Activated CD8-positive, alpha-beta memory T cell treated with anti-CD3 and anti-CD28 coated beads, Interleukin-2, amount 10 ng/mL, durations not matched to agents 7 days and 5 days (primary cell): Measurements from ENCODE around the gene C10orf62. TPM values are rescaled to one million over a fixed set of nuclear protein-coding genes. Genes with fewer than 3 reads are reported as not detected.
A peak's percentile ranks its signal among the peaks of the same experiment; 100 is the strongest.
"Not testable (repeated sequence)": the region's sequence is repeated elsewhere in the genome, so short reads cannot be mapped to it uniquely, and the experiment has no call there.

Source experiments
- ATAC-seq: fragments of 150-1000 bp; cut with Tn5 transposase; one replicate; pipeline ENCODE4 v1.10.0; 2021; ENCODE audit warnings: moderate library complexity
- CTCF ChIA-PET: fragments of 350-600 bp; sonication (Branson Sonifier 250); formaldehyde crosslinking; loops from one replicate; lab custom pipeline; 2021; ENCODE audit warnings: antibody characterized with exemption; lab: Charles Lee
- DNase-seq: peaks from one replicate; pipeline ENCODE4 v3.0.0-alpha.2; 2020
- H3K27ac Mint-ChIP-seq: one replicate; pipeline ENCODE4 v1.8.0; 2021; ENCODE audit warnings: mild to moderate bottlenecking, mixed read lengths
- H3K27me3 Mint-ChIP-seq: one replicate; pipeline ENCODE4 v1.8.0; 2021; ENCODE audit warnings: mixed read lengths
- H3K36me3 Mint-ChIP-seq: one replicate; pipeline ENCODE4 v1.8.0; 2021; ENCODE audit warnings: mild to moderate bottlenecking, mixed read lengths
- H3K4me1 Mint-ChIP-seq: one replicate; pipeline ENCODE4 v1.8.0; 2021; ENCODE audit warnings: mixed read lengths
- H3K4me3 Mint-ChIP-seq: one replicate; pipeline ENCODE4 v1.8.0; 2021; ENCODE audit warnings: mild to moderate bottlenecking, moderate library complexity, mixed read lengths
- H3K9me3 Mint-ChIP-seq: one replicate; pipeline ENCODE4 v1.8.0; 2022; ENCODE audit warnings: low read depth, mixed read lengths
- total RNA-seq, 2 experiments: library from RNA; stranded (reverse); gene quantifications; one replicate each; pipeline ENCODE4 v1.2.3, GENCODE V29; 2021

Gene C10orf62
- total RNA-seq, 2 experiments from 2014 or later = not detected

DNA sequence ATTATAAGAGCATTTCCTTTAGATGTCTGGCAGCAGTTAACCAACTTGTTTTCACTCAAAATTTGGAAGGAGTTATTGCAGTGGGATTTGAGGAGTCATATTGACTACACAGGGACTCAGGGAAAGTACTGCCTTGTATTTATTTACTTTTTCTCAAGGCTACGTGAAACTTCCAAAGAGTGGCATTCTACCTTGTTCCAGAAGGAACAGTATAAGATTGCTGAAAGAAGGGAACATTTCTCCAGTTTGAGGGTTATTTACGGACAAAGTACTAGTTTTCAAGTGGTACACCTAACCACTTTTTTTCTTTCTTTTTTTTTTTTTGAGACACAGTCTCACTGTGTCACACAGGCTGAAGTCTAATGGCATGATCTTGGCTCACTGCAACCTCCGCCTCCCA, 38.7 kb downstream of the C10orf62 start:
- peaks cover 8% of the 10 kb centered on the region for H3K4me1 Mint-ChIP-seq
- CTCF ChIA-PET = interaction anchor here (1.7 kb wide), 1 partner anchor 7 kb away, joined by 4 read pairs; no protein-coding TSS in a partner anchor
- DNase-seq (no peak), ATAC-seq (no peak)
- no peaks in the 10 kb centered on the region for H3K36me3 Mint-ChIP-seq
- no peak overlapping the region for H3K27ac Mint-ChIP-seq
- H3K4me3 Mint-ChIP-seq = no peak overlapping the region
- H3K27me3 Mint-ChIP-seq = peaks cover under 1% of the 10 kb centered on the region
- no peaks in the 10 kb centered on the region for H3K9me3 Mint-ChIP-seq

DNA sequence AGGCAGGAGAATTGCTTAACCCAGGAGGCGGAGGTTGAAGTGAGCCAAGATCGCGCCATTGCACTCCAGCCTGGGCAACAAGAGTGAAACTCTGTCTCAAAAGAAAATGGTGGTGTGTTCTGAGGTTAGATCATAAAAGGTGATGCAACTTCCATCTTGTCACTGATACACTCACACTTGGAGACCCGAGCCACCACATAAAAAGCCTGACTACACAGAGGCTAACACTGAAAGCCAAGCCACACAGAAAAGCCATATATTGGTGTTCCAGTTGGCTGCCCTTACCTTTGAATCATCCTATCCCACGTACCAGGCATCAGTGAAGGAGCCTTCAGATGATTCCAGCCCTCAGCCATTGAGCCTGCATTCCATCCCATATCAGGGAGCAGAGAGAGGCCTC, 39.8 kb downstream of the C10orf62 start:
- DNase-seq = no peak
- H3K9me3 Mint-ChIP-seq = no peaks in the 10 kb centered on the region
- ATAC-seq = no peak
- H3K4me1 Mint-ChIP-seq = peaks cover 12% of the 10 kb centered on the region
- peaks cover 3% of the 10 kb centered on the region for H3K27me3 Mint-ChIP-seq
- no peaks in the 10 kb centered on the region for H3K36me3 Mint-ChIP-seq
- CTCF ChIA-PET = no interaction called here
- no peak overlapping the region for H3K4me3 Mint-ChIP-seq
- no peak overlapping the region for H3K27ac Mint-ChIP-seq

DNA sequence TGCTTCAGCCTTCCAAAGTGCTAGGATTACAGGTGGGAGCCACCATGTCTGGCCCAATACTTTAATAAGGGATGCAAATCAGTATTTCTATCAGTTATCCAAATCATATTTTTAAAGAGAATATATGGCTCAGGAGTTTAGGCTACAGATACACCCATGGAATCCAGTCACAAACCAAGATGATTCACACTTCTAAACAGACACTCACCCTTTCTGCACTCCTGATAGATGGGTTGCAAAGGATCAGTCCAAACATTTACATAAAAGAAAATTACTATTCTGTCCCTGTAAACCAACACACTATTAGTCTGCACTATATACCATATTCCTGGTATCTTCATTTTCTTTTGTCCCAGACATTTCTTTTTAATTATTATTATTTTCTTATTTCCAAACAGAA, 41.6 kb downstream of the C10orf62 start:
- peaks cover 12% of the 10 kb centered on the region for H3K4me1 Mint-ChIP-seq
- DNase-seq = no peak
- ATAC-seq = no peak
- CTCF ChIA-PET = interaction anchor here (1.2 kb wide), 1 partner anchor 77 kb away, joined by 3 read pairs; no protein-coding TSS in a partner anchor
- no peaks in the 10 kb centered on the region for H3K9me3 Mint-ChIP-seq
- no peak overlapping the region for H3K27ac Mint-ChIP-seq
- no peak overlapping the region for H3K4me3 Mint-ChIP-seq
- peaks cover 3% of the 10 kb centered on the region for H3K27me3 Mint-ChIP-seq
- no peaks in the 10 kb centered on the region for H3K36me3 Mint-ChIP-seq

DNA sequence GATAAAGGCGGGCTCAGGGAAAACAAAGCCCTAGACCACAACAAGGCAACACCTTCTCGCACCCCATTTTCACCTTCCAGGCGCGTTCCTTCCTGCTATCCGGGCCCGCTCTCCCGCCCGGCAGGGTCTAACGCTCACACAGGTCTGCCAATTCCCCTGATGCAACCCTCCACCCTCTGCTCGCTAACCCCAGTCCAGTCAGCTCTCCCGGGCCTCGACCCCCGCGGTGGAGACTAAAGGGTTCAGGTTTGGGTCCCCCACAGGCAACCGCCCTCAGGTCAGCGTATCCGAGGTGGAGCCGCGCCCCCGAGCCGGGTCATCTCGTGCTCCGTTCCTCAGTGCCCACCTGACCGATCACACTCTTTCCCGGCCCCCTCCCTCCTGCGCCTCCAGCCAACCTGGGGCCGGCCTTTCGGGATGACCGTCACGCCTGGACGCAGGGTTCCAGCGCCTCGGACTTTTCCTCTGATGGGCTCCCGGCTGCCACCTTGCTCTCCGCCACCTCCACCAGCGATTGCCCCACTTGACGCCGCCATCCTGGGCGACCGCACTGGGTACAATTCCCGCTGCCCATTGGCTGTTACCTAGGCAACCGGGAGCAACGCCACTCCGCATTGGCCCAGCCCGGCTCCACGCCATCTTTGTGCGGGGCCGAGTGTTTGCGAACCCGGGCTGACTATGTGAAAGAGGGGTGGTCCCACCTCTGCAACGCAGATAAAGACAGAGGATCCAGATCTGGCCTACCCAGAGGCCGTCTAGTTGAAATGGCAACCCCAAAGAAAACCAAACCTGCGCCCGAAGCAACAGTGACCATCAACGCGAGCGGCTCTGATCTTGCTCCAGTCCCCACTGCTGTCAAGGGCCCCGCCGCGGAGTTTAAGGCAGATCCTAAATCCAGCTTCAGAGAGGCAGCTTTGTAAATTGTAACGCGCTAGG, 43.7 kb downstream of the C10orf62 start, which contains the start of gene MORN4:
TSS of gene MORN4 (minus strand) at position 552 of the 936 bp plus-strand sequence. CDS start 13,847 bp downstream, outside the sequence.
- H3K36me3 Mint-ChIP-seq = no peaks in the 10 kb centered on the region
- DNase-seq = peak; percentile 93
- no peaks in the 10 kb centered on the region for H3K9me3 Mint-ChIP-seq
- peaks cover 3% of the 10 kb centered on the region for H3K27me3 Mint-ChIP-seq
- CTCF ChIA-PET = no interaction called here
- peak within 1 kb of the TSS; percentile 93 for H3K4me3 Mint-ChIP-seq
- H3K27ac Mint-ChIP-seq = peak within 1 kb of the TSS; percentile 84
- peaks cover 12% of the 10 kb centered on the region for H3K4me1 Mint-ChIP-seq
- ATAC-seq = peak; percentile 99

DNA sequence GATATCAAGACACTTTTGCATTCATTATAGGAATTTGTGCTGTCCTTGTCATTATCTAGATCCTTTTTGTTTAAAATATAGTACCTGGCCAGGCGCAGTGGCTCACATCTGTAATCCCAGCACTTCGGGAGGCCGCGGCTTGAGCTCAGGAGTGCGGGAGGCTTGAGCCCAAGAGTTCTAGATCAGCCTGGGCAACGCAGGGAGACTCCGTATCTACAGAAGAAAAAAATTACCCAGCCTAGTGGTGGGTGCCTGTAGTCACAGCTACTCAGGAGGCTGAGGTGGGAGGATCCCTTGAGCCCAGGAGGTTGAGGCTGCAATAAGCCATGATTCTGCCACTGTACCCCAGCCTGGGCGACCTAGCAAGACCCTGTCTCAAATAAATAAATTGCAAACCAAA, 44.4 kb downstream of the C10orf62 start:
- H3K36me3 Mint-ChIP-seq = no peaks in the 10 kb centered on the region
- CTCF ChIA-PET = no interaction called here
- peak overlapping the region; percentile 93 for H3K4me3 Mint-ChIP-seq
- no peaks in the 10 kb centered on the region for H3K9me3 Mint-ChIP-seq
- peaks cover 12% of the 10 kb centered on the region for H3K4me1 Mint-ChIP-seq
- no peak for ATAC-seq
- peaks cover 3% of the 10 kb centered on the region for H3K27me3 Mint-ChIP-seq
- H3K27ac Mint-ChIP-seq = peak overlapping the region; percentile 84
- peak; percentile 45 for DNase-seq

DNA sequence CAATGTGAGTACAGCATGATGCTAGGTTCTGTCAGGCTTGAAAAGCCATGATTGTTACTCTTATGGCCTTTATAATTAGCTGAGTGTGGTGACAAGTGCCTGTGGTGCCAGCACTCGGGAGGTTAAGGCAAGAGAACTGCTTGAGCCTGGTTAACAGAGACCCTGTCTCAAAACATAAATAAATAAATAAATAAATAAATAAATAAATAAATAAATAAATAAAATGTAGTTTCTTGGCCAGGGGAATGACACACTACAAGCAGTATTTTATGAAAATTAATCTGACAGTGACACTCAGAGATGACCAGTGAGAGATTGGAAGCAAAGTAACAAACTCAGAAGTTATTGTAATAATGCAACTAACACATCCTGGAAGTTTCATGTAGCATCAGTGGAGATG, 46.1 kb downstream of the C10orf62 start:
- Mint-ChIP-seq H3K4me1 (peaks cover 17% of the 10 kb centered on the region), H3K36me3 (no peaks in the 10 kb centered on the region), H3K9me3 (no peaks in the 10 kb centered on the region), H3K4me3 (no peak overlapping the region), H3K27ac (no peak overlapping the region), H3K27me3 (peaks cover 3% of the 10 kb centered on the region)
- CTCF ChIA-PET = interaction anchor here (1.1 to 1.4 kb wide), 2 partner anchors 8 to 40 kb away, joined by 4 read pairs; no protein-coding TSS in a partner anchor
- DNase-seq (no peak), ATAC-seq (no peak)

DNA sequence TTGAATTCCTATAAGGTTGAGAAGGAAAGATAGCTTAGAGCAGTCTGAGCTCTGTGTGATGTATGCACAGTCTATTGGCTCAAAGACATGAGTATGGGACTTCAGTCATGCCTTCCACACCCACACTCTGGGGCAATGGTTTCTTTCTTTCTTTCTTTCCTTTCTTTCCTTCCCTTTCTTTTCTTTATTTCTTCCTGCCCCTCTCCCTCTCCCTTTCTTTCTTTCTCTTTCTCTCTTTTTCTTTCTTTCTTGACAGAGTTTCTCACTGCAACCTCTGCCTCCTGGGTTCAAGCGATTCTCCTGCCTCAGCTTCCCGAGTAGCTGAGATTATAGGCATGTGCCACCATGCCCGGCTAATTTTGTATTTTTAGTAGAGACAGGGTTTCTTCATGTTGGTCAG, 49.6 kb downstream of the C10orf62 start:
- ATAC-seq, H3K9me3 Mint-ChIP-seq, DNase-seq, H3K36me3 Mint-ChIP-seq, H3K27me3 Mint-ChIP-seq, CTCF ChIA-PET, H3K4me3 Mint-ChIP-seq: not testable (repeated sequence)
- Mint-ChIP-seq H3K4me1 (peaks cover 23% of the 10 kb centered on the region), H3K27ac (peak overlapping the region; percentile 32)

DNA sequence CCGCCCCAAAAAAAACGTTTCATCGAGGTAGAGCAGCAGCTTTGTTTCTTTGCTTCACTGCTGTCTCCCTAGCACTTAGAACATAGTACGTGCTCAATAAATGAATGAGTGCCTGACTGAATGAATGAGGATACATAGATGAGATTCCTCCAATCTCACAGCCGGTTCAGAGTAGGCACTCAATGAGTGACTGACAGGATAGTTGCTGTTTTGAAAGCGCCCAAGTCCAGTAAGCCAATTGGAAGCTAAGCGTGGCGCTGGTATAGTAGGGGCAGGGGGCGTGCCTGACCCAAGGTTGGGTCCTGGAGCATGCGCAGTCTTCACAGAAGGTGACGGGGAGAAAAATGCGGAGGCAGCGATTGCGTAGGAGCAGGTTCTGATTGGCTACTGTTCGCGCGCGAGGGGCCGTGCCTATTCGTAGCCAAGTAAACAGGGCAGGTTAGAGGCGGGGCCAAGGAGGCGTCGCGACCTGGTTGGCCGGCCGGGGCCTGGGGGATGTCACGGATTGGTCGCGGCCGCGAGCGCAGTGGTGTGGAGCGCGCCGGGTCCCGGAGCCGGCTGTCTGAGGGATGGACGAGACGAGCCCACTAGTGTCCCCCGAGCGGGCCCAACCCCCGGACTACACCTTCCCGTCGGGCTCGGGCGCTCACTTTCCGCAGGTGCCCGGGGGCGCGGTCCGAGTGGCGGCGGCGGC, 50.8 kb downstream of the C10orf62 start, which contains the start of gene PI4K2A:
TSS of gene PI4K2A (plus strand) at position 498 of the 694 bp plus-strand sequence. CDS start at position 570, 72 bp downstream.
- peak; percentile 100 for DNase-seq
- Mint-ChIP-seq H3K9me3 (no peaks in the 10 kb centered on the region), H3K27me3 (no peaks in the 10 kb centered on the region), H3K36me3 (peaks cover 14% of the 10 kb centered on the region), H3K4me1 (peaks cover 23% of the 10 kb centered on the region), H3K27ac (peak within 1 kb of the TSS; percentile 88), H3K4me3 (peak within 1 kb of the TSS; percentile 94)
- CTCF ChIA-PET = interaction anchor here (0.6 to 2.8 kb wide), 6 partner anchors 9 to 152 kb away, joined by 3 to 8 read pairs (median 3); partner anchors contain the start of gene ANKRD2
- ATAC-seq = peak; percentile 98

Other genes with a start within 250 kb of the C10orf62 start
- gene RRP12, start 188.4 kb upstream of the C10orf62 start, total RNA-seq = 10 to 100 TPM; 30.7 to 38.1 TPM
- gene PGAM1, start 163.5 kb upstream of the C10orf62 start, total RNA-seq = 100 to 1,000 TPM; 459 to 582 TPM
- gene EXOSC1, start 143.7 kb upstream of the C10orf62 start, total RNA-seq = 10 to 100 TPM; 49.5 to 56.8 TPM
- gene ZDHHC16, start 143.5 kb upstream of the C10orf62 start, total RNA-seq = 10 to 100 TPM; 33.1 to 42.4 TPM
- gene MMS19, start 91.3 kb upstream of the C10orf62 start, total RNA-seq = 10 to 100 TPM; 81.1 to 81.6 TPM
- gene UBTD1, start 90.8 kb upstream of the C10orf62 start, total RNA-seq = 1 to 10 TPM in 1 of 2 experiments, under 1 TPM in 1; 0.88 to 1.3 TPM
- gene ANKRD2, start 16.9 kb upstream of the C10orf62 start, total RNA-seq = under 1 TPM; 0.26 to 0.67 TPM
- gene HOGA1, start 5.3 kb upstream of the C10orf62 start, total RNA-seq = not detected
- gene MORN4, start 43.8 kb downstream of the C10orf62 start, total RNA-seq = 1 to 10 TPM; 1.9 to 2.1 TPM
- 10 to 100 TPM; 10.5 to 13.2 TPM for gene PI4K2A, start 51.0 kb downstream of the C10orf62 start, total RNA-seq
- gene AVPI1, start 97.5 kb downstream of the C10orf62 start, total RNA-seq = 1 to 10 TPM; 1.8 to 1.9 TPM
- 1 to 10 TPM; 2.8 to 3.0 TPM for gene MARVELD1, start 124.0 kb downstream of the C10orf62 start, total RNA-seq
- 10 to 100 TPM; 31.4 to 32.8 TPM for gene ZFYVE27, start 147.4 kb downstream of the C10orf62 start, total RNA-seq
- gene SFRP5, start 182.3 kb downstream of the C10orf62 start, total RNA-seq = not detected